ENCODE measurements around the gene MARCHF2. TPM values are rescaled to one million over a fixed set of nuclear protein-coding genes. Genes with fewer than 3 reads are reported as not detected.

Gene MARCHF2
- total and polyA plus RNA-seq, 9 of the 15 experiments (the other 6 are each of a cell fraction or from before 2014, with no cell fraction given): 0.39 to 6.4 (median 2.2) TPM

DNA sequence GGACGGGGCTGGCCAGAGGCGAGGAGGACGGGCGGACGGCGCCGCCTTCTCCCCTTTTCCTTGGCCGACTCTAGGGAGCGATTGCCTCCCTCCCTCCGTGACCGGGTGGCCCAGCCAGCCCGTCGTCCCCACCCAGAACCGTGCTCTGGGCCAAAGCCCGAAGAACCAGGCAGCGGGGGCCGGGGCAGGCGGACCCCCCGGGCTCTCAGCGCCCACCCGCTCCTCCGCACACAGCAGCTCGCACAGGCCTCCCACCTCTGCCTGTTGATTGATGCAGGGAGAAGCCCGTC, 9.3 kb upstream of the MARCHF2 start:
- H3K4me2 ChIP-seq (ENCODE audit: insufficient read depth, low read length): no peak overlapping the region
- BruUV-seq (replicated peaks): TSS peak; percentile 55
- H2AFZ ChIP-seq (ENCODE audit: low read depth, low read length): no peak overlapping the region
- no peak for ATAC-seq
- intact Hi-C loops (cut with micrococcal nuclease) (no loop called here), in situ Hi-C loops (cut with MboI) (no loop called here)
- no peak for FAIRE-seq
- H3K27me3 ChIP-seq (ENCODE audit: control insufficient read depth in 2 of 2, insufficient read depth in 2 of 2, low read length in 2 of 2): no peaks in the 10 kb centered on the region
- no peak overlapping the region for H3K9ac ChIP-seq (ENCODE audit: insufficient read depth in 1 of 2, low read depth in 2 of 2, low read length in 2 of 2)
- peaks cover 0 to 28% of the 10 kb centered on the region in 2 experiments; a peak in 2 of 5 replicates for H3K4me1 ChIP-seq (replicated peaks in 1 of 2; ENCODE audit: control insufficient read depth in 2 of 2, insufficient read depth in 2 of 2, low read length in 2 of 2)
- no peaks in the 10 kb centered on the region for H3K79me2 ChIP-seq (ENCODE audit: control insufficient read depth, insufficient read depth, low read length)
- H3K9me1 ChIP-seq (ENCODE audit: control insufficient read depth, insufficient read depth, low read length): peaks cover 4% of the 10 kb centered on the region
- H3K27ac ChIP-seq (ENCODE audit: extremely low read depth, low read depth, low read length): no peak overlapping the region
- ChIA-PET POLR2A (interaction anchor here (0.6 to 1.2 kb wide), 2 partner anchors 9 to 10 kb away, joined by 3 read pairs; no protein-coding TSS in a partner anchor), CTCF (ENCODE audit: low intra/inter-chr PET ratio) (no interaction called here)
- TF ChIP-seq TAF15 (IDR thresholded peaks at IDR 0.05; ENCODE audit: low read depth, low read length) (no peak), POLR2G (IDR thresholded peaks at IDR 0.05; ENCODE audit: low read depth, low read length) (peak; percentile 8; the same call in 1 of the 2 replicates)
- H3K9me3 ChIP-seq (replicated peaks; ENCODE audit: control insufficient read depth, insufficient read depth, low read depth, low read length): no peaks in the 10 kb centered on the region
- H3K36me3 ChIP-seq (ENCODE audit: control insufficient read depth, insufficient read depth, low read length): peaks cover 33% of the 10 kb centered on the region; the same call in 1 of the 3 replicates
- DNase-seq (ENCODE audit: extremely low read depth in 1 of 4, low spot score in 3 of 4): no peak
- no peak overlapping the region for H3K4me3 ChIP-seq
- WGBS (ENCODE audit: insufficient coverage, low coverage, missing lambda C conversion rate): 90% methylated on average over 2 of the region's 24 CpGs
- no peaks in the 10 kb centered on the region for H4K20me1 ChIP-seq (replicated peaks; ENCODE audit: control insufficient read depth, insufficient read depth, low read length)

- intact Hi-C loops (cut with micrococcal nuclease): no loop called here
- Histone ChIP-seq H3K27me3 (ENCODE audit: control insufficient read depth in 2 of 2, insufficient read depth in 2 of 2, low read length in 2 of 2) (no peaks in the 10 kb centered on the region), H3K27ac (ENCODE audit: extremely low read depth, low read depth, low read length) (no peak overlapping the region), H3K9me3 (replicated peaks; ENCODE audit: control insufficient read depth, insufficient read depth, low read depth, low read length) (no peaks in the 10 kb centered on the region), H3K9ac (ENCODE audit: insufficient read depth in 1 of 2, low read depth in 2 of 2, low read length in 2 of 2) (peak overlapping the region in 1 of 2 experiments; percentile 31; a peak in 1 of 4 replicates), H3K4me1 (replicated peaks in 1 of 2; ENCODE audit: control insufficient read depth in 2 of 2, insufficient read depth in 2 of 2, low read length in 2 of 2) (peaks cover 0 to 24% of the 10 kb centered on the region in 2 experiments; a peak in 2 of 5 replicates), H3K36me3 (ENCODE audit: control insufficient read depth, insufficient read depth, low read length) (peaks cover 31% of the 10 kb centered on the region; the same call in 1 of the 3 replicates), H3K4me2 (ENCODE audit: insufficient read depth, low read length) (no peak overlapping the region), H3K79me2 (ENCODE audit: control insufficient read depth, insufficient read depth, low read length) (no peaks in the 10 kb centered on the region), H3K9me1 (ENCODE audit: control insufficient read depth, insufficient read depth, low read length) (peaks cover 4% of the 10 kb centered on the region), H3K4me3 (no peak overlapping the region), H2AFZ (ENCODE audit: low read depth, low read length) (no peak overlapping the region), H4K20me1 (replicated peaks; ENCODE audit: control insufficient read depth, insufficient read depth, low read length) (no peaks in the 10 kb centered on the region)
- ChIA-PET POLR2A (interaction anchor here (0.7 to 1.2 kb wide), 6 partner anchors 10 to 14 kb away, joined by 3 to 7 read pairs (median 4); partner anchors contain the start of gene RAB11B), CTCF (ENCODE audit: low intra/inter-chr PET ratio) (interaction anchor here (0.5 kb wide), 1 partner anchor 49 kb away, joined by 3 read pairs; no protein-coding TSS in a partner anchor)
- in situ Hi-C loops (cut with MboI): no loop called here
- no peak for FAIRE-seq
- DNase-seq (ENCODE audit: extremely low read depth in 1 of 4, low spot score in 3 of 4): no peak
- 87% methylated on average over 13 of the region's 18 CpGs for WGBS (ENCODE audit: insufficient coverage, low coverage, missing lambda C conversion rate)
- BruUV-seq (replicated peaks): no TSS peak
- no peak for ATAC-seq
- TF ChIP-seq ZNF436 (CRISPR knock-in tag; IDR thresholded peaks at IDR 0.05) (no peak), CTBP1 (IDR thresholded peaks at IDR 0.05; ENCODE audit: borderline replicate concordance) (no peak), FOXM1 (IDR thresholded peaks at IDR 0.05; ENCODE audit: low read depth) (no peak), FOXM1 (CRISPR knock-in tag; IDR thresholded peaks at IDR 0.05; ENCODE audit: low read depth) (no peak), MTA2 (IDR thresholded peaks at IDR 0.05; ENCODE audit: low read depth) (no peak), ZNF644 (tag; IDR thresholded peaks at IDR 0.05; ENCODE audit: low read depth) (no peak), TCF7L2 (IDR thresholded peaks at IDR 0.05; ENCODE audit: low read depth, low read length) (no peak), CBX5 (IDR thresholded peaks at IDR 0.05; ENCODE audit: borderline replicate concordance, low read depth) (no peak), ILF3 (IDR thresholded peaks at IDR 0.05; ENCODE audit: borderline replicate concordance) (no peak), DLX4 (CRISPR knock-in tag; IDR thresholded peaks at IDR 0.05) (no peak), ZNF263 (CRISPR knock-in tag; IDR thresholded peaks at IDR 0.05; ENCODE audit: borderline replicate concordance) (no peak)
- TF ChIP-seq, protein P1, sequence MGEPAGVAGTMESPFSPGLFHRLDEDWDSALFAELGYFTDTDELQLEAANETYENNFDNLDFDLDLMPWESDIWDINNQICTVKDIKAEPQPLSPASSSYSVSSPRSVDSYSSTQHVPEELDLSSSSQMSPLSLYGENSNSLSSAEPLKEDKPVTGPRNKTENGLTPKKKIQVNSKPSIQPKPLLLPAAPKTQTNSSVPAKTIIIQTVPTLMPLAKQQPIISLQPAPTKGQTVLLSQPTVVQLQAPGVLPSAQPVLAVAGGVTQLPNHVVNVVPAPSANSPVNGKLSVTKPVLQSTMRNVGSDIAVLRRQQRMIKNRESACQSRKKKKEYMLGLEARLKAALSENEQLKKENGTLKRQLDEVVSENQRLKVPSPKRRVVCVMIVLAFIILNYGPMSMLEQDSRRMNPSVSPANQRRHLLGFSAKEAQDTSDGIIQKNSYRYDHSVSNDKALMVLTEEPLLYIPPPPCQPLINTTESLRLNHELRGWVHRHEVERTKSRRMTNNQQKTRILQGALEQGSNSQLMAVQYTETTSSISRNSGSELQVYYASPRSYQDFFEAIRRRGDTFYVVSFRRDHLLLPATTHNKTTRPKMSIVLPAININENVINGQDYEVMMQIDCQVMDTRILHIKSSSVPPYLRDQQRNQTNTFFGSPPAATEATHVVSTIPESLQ (CRISPR knock-in tag; IDR thresholded peaks at IDR 0.05): no peak
Observed at GRCh38 chr19:8404391-8405151, 8.5 kb upstream of the MARCHF2 start.
